HEK293T (cell line): ENCODE measurements around the gene PLEKHA7.

Experiments used
- CTCF ChIA-PET: fragments of 350-600 bp; formaldehyde crosslinking; extraction: SDS; loops from one replicate; lab custom pipeline; 2021; ENCODE audit warnings: antibody characterized with exemption, inconsistent platforms; lab: Yijun Ruan, JAX
- POLR2A ChIA-PET: fragments of 350-600 bp; formaldehyde crosslinking; extraction: SDS; loops from one replicate; lab custom pipeline; 2020; ENCODE audit warnings: antibody characterized with exemption, inconsistent platforms; lab: Yijun Ruan, JAX
- DNase-seq: peaks from one replicate; pipeline ENCODE4 v3.0.0; 2012; ENCODE audit warnings: mixed read lengths; ENCODE audit errors: extremely low spot score
- ARNT ChIP-seq: fragments of 450-650 bp; IDR thresholded peaks from 2 replicates; pipeline ENCODE4 v1.6.1; 2017; ENCODE audit warnings: mild to moderate bottlenecking
- BHLHE40 ChIP-seq: fragments of 450-650 bp; IDR thresholded peaks from 2 replicates; pipeline ENCODE4 v1.6.1; 2016; ENCODE audit warnings: mild to moderate bottlenecking, moderate library complexity, borderline replicate concordance
- CTBP1 ChIP-seq: fragments of 450-650 bp; IDR thresholded peaks from 2 replicates; pipeline ENCODE4 v1.6.1; 2016; ENCODE audit warnings: borderline replicate concordance
- ELF4 ChIP-seq: fragments of 450-650 bp; IDR thresholded peaks from 2 replicates; pipeline ENCODE4 v1.6.1; 2017; ENCODE audit warnings: antibody characterized with exemption
- FOXA1 ChIP-seq: fragments of 450-650 bp; IDR thresholded peaks from 2 replicates; pipeline ENCODE4 v1.6.1; 2016; ENCODE audit warnings: mild to moderate bottlenecking
- FOXK2 ChIP-seq: fragments of 450-650 bp; IDR thresholded peaks from 2 replicates; pipeline ENCODE4 v1.6.1; 2016; ENCODE audit warnings: mild to moderate bottlenecking
- FOXM1 ChIP-seq: fragments of 450-650 bp; IDR thresholded peaks from 2 replicates; pipeline ENCODE4 v1.6.1; 2017; ENCODE audit warnings: mild to moderate bottlenecking, borderline replicate concordance
- HDGF ChIP-seq: fragments of 450-650 bp; IDR thresholded peaks from 2 replicates; pipeline ENCODE4 v1.6.1; 2017; ENCODE audit warnings: antibody characterized with exemption, borderline replicate concordance
- L3MBTL2 ChIP-seq: fragments of 450-650 bp; conservative IDR thresholded peaks from 2 replicates; pipeline ENCODE4 v1.6.1; 2016; ENCODE audit warnings: mild to moderate bottlenecking
- LEF1 ChIP-seq: fragments of 450-650 bp; IDR thresholded peaks from 2 replicates; pipeline ENCODE4 v1.6.1; 2017; ENCODE audit warnings: mild to moderate bottlenecking, borderline replicate concordance
- NFRKB ChIP-seq: fragments of 450-650 bp; IDR thresholded peaks from 2 replicates; pipeline ENCODE4 v1.6.1; 2016; ENCODE audit warnings: mild to moderate bottlenecking, moderate library complexity
- SP1 ChIP-seq: fragments of 450-650 bp; IDR thresholded peaks from 2 replicates; pipeline ENCODE4 v1.6.1; 2017
- SUZ12 ChIP-seq: fragments of 450-650 bp; IDR thresholded peaks from 2 replicates; pipeline ENCODE4 v1.6.1; 2016; ENCODE audit warnings: mild to moderate bottlenecking
- TARDBP ChIP-seq: fragments of 450-650 bp; IDR thresholded peaks from 2 replicates; pipeline ENCODE4 v1.6.1; 2016
- ZNF384 ChIP-seq: fragments of 450-650 bp; IDR thresholded peaks from 2 replicates; pipeline ENCODE4 v1.6.1; 2016
- TF ChIP-seq, protein P1 (sequence below): fragments of 450-650 bp; IDR thresholded peaks from 2 replicates; pipeline ENCODE4 v1.6.1; 2016

PLEKHA7 gene

GRCh38 chr11:16780698-16781550 lies 233.3 kb downstream of the PLEKHA7 start:
- DNase-seq: no peak
- POLR2A ChIA-PET: no interaction called here
- CTCF ChIA-PET: interaction anchor here (0.5 kb wide), 1 partner anchor 402 kb away, joined by 3 read pairs; no protein-coding TSS in a partner anchor
- TF ChIP-seq ELF4: no peak
- no peak for TF ChIP-seq FOXA1
- TF ChIP-seq FOXM1: no peak
- no peak for TF ChIP-seq TARDBP
- no peak for TF ChIP-seq HDGF
- TF ChIP-seq SUZ12: no peak
- TF ChIP-seq LEF1: no peak
- TF ChIP-seq ARNT: no peak

DNA sequence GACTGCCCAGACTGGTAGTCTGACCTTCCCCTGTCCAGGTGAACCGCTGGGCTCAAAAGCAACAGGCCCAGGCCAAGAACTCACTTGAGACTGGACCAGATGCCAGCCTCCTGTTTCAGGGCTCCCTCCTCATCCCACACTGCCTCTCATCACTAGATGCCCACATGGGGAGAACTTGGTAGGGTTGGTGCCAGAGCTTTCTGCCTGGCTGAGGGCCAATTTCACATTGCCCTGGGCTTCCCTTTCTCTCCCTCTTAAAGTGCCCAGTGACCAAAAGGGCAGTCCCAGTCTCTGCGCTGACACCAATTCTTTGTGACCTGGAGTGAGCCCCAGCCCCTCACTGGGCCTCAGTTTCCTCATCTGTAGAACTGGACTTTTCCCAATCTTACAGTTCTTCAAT lies 234.1 kb downstream of the PLEKHA7 start:
- CTCF ChIA-PET: interaction anchor here (0.7 to 0.8 kb wide), 2 partner anchors 12 to 1335 kb away, joined by 3 read pairs; no protein-coding TSS in a partner anchor
- no peak for DNase-seq
- POLR2A ChIA-PET: no interaction called here
- TF ChIP-seq FOXM1: no peak
- TF ChIP-seq LEF1: no peak

DNA sequence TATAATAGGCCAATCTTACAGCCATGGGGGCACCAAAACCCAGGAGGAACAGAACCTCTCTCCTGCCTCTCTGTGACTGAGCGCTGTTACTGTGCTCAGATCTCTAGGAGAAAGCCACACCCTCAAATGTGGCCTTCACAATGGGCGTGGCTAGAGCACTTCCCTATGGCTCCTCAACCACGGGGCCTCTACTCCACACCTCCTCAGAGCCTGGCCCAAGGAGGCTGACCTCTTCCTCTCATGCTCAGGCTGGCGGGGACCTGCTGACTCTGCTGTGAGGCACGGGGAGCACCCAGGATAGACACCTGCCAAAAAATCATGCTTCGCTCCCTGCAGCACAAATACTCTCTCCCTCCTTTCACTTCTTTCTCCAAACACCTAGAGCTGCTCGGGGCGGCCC lies 234.8 kb downstream of the PLEKHA7 start:
- ChIA-PET POLR2A (no interaction called here), CTCF (interaction anchor here (0.7 to 0.8 kb wide), 3 partner anchors 13 to 1336 kb away, joined by 3 read pairs; no protein-coding TSS in a partner anchor)
- TF ChIP-seq NFRKB (no peak), SUZ12 (no peak), FOXK2 (no peak), ARNT (no peak), SP1 (no peak), ELF4 (no peak), LEF1 (no peak), BHLHE40 (no peak), CTBP1 (no peak), FOXA1 (no peak), L3MBTL2 (no peak), ZNF384 (no peak)
- no peak for DNase-seq

DNA sequence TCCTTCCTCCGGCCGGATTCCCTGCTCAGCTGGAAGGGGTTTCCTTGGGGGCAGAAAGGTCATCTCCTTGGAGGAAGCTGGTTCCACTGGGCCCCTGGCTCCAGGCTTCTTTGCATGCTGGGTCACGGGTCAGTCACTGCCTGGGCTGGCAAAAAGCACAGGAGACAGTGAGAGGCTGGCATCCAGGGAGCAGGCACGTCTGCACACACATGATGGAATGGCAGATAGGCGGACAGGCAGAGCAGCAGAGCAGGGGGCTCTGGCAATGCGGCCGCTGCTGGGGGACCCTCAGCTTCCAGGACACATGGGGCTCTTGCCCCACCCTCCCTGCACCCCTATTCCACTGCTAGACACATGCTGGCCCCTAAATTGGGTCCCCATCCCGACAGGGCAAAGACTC lies 235.3 kb downstream of the PLEKHA7 start:
- TF ChIP-seq HDGF: no peak
- TF ChIP-seq FOXK2: no peak
- TF ChIP-seq FOXA1: no peak
- TF ChIP-seq ZNF384: no peak
- TF ChIP-seq CTBP1: no peak
- TF ChIP-seq LEF1: no peak
- no peak for TF ChIP-seq L3MBTL2
- TF ChIP-seq SP1: no peak
- no peak for TF ChIP-seq FOXM1
- no peak for TF ChIP-seq ELF4
- no peak for TF ChIP-seq ARNT
- TF ChIP-seq, protein P1, sequence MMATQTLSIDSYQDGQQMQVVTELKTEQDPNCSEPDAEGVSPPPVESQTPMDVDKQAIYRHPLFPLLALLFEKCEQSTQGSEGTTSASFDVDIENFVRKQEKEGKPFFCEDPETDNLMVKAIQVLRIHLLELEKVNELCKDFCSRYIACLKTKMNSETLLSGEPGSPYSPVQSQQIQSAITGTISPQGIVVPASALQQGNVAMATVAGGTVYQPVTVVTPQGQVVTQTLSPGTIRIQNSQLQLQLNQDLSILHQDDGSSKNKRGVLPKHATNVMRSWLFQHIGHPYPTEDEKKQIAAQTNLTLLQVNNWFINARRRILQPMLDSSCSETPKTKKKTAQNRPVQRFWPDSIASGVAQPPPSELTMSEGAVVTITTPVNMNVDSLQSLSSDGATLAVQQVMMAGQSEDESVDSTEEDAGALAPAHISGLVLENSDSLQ: no peak
- TF ChIP-seq SUZ12: no peak
- no peak for TF ChIP-seq NFRKB
- TF ChIP-seq TARDBP: no peak
- TF ChIP-seq BHLHE40: no peak
- POLR2A ChIA-PET: no interaction called here
- CTCF ChIA-PET: no interaction called here

GRCh38 chr11:16778286-16778685 lies 235.9 kb downstream of the PLEKHA7 start:
- no peak for DNase-seq
- TF ChIP-seq SUZ12 (no peak), ARNT (no peak), FOXM1 (no peak), BHLHE40 (no peak), L3MBTL2 (no peak), FOXA1 (no peak), ZNF384 (no peak), CTBP1 (no peak)
- CTCF ChIA-PET: no interaction called here
- POLR2A ChIA-PET: no interaction called here

More for the DNA sequence above, 235.3 kb downstream of the PLEKHA7 start:
- no peak for DNase-seq

GRCh38 chr11:16777613-16777975 lies 236.6 kb downstream of the PLEKHA7 start:
- TF ChIP-seq NFRKB (no peak), FOXA1 (no peak)
- no peak for DNase-seq
- ChIA-PET POLR2A (no interaction called here), CTCF (no interaction called here)

- TF ChIP-seq SUZ12 (no peak), TARDBP (no peak), CTBP1 (no peak), HDGF (no peak), ZNF384 (no peak), L3MBTL2 (no peak), ELF4 (no peak), SP1 (no peak), LEF1 (no peak), FOXK2 (no peak), BHLHE40 (no peak), NFRKB (no peak), FOXA1 (no peak), FOXM1 (no peak), ARNT (no peak)
- TF ChIP-seq, protein P1: no peak
- DNase-seq: no peak
- ChIA-PET CTCF (interaction anchor here (0.7 kb wide), 1 partner anchor 8 kb away, joined by 3 read pairs; no protein-coding TSS in a partner anchor), POLR2A (no interaction called here)
Observed at GRCh38 chr11:16776711-16777612, 237.3 kb downstream of the PLEKHA7 start.
